Stomach (tissue), 9 donors: Measurements from ENCODE around the gene ZKSCAN1. TPM values are rescaled to one million over a fixed set of nuclear protein-coding genes. Genes with fewer than 3 reads are reported as not detected.

Experiments used
- DNase-seq, 2 donors: peaks; one replicate each; pipeline versions ENCODE4 v3.0.0 to v3.0.0-alpha.2; 2013 to 2019
- H3K27ac ChIP-seq, 5 donors: fragments of 200-600 bp in 4 of 5; sonication (generic) in 4 of 5; one replicate each; pipeline ENCODE4 v1.5.1; 2013 to 2019; ENCODE audit warnings: mild to moderate bottlenecking in 1 of 5, moderate library complexity in 1 of 5
- H3K27me3 ChIP-seq, 3 donors: fragments of 200-600 bp; sonication (generic); one replicate each; pipeline ENCODE4 v1.5.1; 2017 to 2019; ENCODE audit warnings: mixed run types in 1 of 3
- H3K36me3 ChIP-seq, 4 donors: fragments of 200-600 bp; sonication (generic); 1 replicate in 3 of 4; 2 replicates in 1 of 4; pipeline ENCODE4 v1.5.1; 2016 to 2019
- H3K4me1 ChIP-seq, 4 donors: fragments of 200-600 bp; sonication (generic); one replicate each; pipeline ENCODE4 v1.5.1; 2016 to 2019
- H3K4me3 ChIP-seq, 4 donors: fragments of 200-600 bp; sonication (generic) in 3 of 4; one replicate each; pipeline ENCODE4 v1.5.1; 2016 to 2019; ENCODE audit warnings: mild to moderate bottlenecking in 1 of 4
- H3K9me3 ChIP-seq, 4 donors: fragments of 200-600 bp; sonication (generic); one replicate each; pipeline ENCODE4 v1.5.1; 2016 to 2019
- EP300 ChIP-seq: sonication (generic); formaldehyde crosslinking; IDR thresholded peaks from one replicate; pipeline ENCODE4 v1.6.1; 2017; ENCODE audit warnings: antibody characterized with exemption
- POLR2A ChIP-seq, 4 donors: fragments of 450-650 bp; IDR thresholded peaks; one replicate each; pipeline ENCODE4 v1.6.1; 2016; ENCODE audit warnings: antibody characterized with exemption in 4 of 4, control low read depth in 2 of 4, mild to moderate bottlenecking in 1 of 4, moderate library complexity in 1 of 4
- POLR2AphosphoS5 ChIP-seq, 3 donors: sonication (generic); formaldehyde crosslinking; IDR thresholded peaks; one replicate each; pipeline ENCODE4 v1.6.1; 2016; ENCODE audit warnings: antibody characterized with exemption in 3 of 3
- WGBS, 5 donors: extraction: QIAGEN DNeasy Blood & Tissue Kit in 3 of 5; methylation state at CpG; one replicate each; pipeline versions ENCODE4 v1.1.5 to v1.1.7; 2013 to 2018; 5-methylcytosine and 5-hydroxymethylcytosine counted together
- intact Hi-C: fragments of 100-400 bp; cut with DNase I; formaldehyde crosslinking; loops from one replicate; pipeline ENCODE4 v1.15.1; 2023; ENCODE audit warnings: low total_unique reads
- polyA plus RNA-seq, 3 donors: library from polyadenylated mRNA; stranded (reverse); fragments of 200-250 nt; gene quantifications; one replicate each; pipeline ENCODE4 v1.2.3, GENCODE V29; 2013
- total RNA-seq, 5 donors: library from RNA; depleted of rRNA; stranded (reverse); fragments of >200 nt; gene quantifications; one replicate each; pipeline versions ENCODE4 v1.1.0 to v1.2.3, GENCODE V29; 2014 to 2016
- TF ChIP-seq, protein P1 (sequence below), 7 experiments: fragments of 450-650 bp in 4 of 7; fragments of 200-600 bp in 3 of 7; sonication (generic) in 3 of 7; IDR thresholded peaks; one replicate each; pipeline ENCODE4 v1.5.1; 2016 to 2019; ENCODE audit warnings: antibody characterized with exemption in 7 of 7, control low read depth in 2 of 7, mild to moderate bottlenecking in 1 of 7
- donor health status: healthy with polysubstance abuse.
- donor health status: Bipolar disorder and iron deficiency.
- donor health status: healthy.

Gene ZKSCAN1
- total and polyA plus RNA-seq, 8 donors, result 9.5 to 153 (median 50.4) TPM

GRCh38 chr7:100049441-100050291 lies 34.3 kb downstream of the ZKSCAN1 start, which contains the start of gene ZSCAN21:
TSS of gene ZSCAN21 (plus strand) at chr7:100049774. CDS start at chr7:100057007, 7,233 bp downstream.
- Histone ChIP-seq H3K27ac (peak within 1 kb of the TSS; percentile 96 to 98 (median 98)), H3K9me3 (no peaks in the 10 kb centered on the region), H3K36me3 (peaks cover 0 to 10% (median 0%) of the 10 kb centered on the region in 4 donors), H3K27me3 (no peaks in the 10 kb centered on the region), H3K4me1 (peaks cover 6 to 35% (median 23%) of the 10 kb centered on the region in 4 donors), H3K4me3 (peak within 1 kb of the TSS; percentile 61 to 82 (median 76))
- DNase-seq, result peak; percentile 85 to 96
- intact Hi-C loops, result loop anchor here (10.0 kb wide), 2 partner anchors 55 to 135 kb away; partner anchors contain the start of gene TRIM4
- 1% methylated on average over 36 to 47 of the region's 47 CpGs for whole genome bisulfite sequencing, 5 donors
- TF ChIP-seq, protein P1, sequence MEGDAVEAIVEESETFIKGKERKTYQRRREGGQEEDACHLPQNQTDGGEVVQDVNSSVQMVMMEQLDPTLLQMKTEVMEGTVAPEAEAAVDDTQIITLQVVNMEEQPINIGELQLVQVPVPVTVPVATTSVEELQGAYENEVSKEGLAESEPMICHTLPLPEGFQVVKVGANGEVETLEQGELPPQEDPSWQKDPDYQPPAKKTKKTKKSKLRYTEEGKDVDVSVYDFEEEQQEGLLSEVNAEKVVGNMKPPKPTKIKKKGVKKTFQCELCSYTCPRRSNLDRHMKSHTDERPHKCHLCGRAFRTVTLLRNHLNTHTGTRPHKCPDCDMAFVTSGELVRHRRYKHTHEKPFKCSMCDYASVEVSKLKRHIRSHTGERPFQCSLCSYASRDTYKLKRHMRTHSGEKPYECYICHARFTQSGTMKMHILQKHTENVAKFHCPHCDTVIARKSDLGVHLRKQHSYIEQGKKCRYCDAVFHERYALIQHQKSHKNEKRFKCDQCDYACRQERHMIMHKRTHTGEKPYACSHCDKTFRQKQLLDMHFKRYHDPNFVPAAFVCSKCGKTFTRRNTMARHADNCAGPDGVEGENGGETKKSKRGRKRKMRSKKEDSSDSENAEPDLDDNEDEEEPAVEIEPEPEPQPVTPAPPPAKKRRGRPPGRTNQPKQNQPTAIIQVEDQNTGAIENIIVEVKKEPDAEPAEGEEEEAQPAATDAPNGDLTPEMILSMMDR (IDR thresholded peaks at IDR 0.05), result peak in 1 of 7 experiments; percentile 17
- no peak for TF ChIP-seq EP300
- TF ChIP-seq POLR2AphosphoS5 (IDR thresholded peaks at IDR 0.05), result peak; percentile 71 to 96 (median 87)
- peak in 2 of 4 donors; percentile 61 to 79 for TF ChIP-seq POLR2A (IDR thresholded peaks at IDR 0.05)

DNA sequence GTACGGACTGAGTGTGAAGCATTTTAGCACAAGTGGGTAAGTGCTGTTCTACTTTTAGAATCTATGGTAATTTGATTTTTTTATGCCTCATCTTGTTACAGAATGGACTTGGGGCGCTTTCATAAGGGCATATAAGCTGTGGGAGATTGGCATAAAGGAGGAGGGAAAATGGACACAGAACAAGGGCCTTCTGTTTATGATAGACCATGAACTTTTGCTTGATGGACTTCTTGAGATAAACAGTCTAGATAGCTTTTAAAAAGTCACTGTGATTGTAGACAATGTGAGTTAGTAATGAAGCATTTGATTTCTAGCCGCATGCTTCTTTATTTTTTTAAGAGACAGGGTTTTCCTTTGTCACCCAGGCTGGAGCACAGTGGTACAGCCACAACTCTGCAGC lies 36.2 kb downstream of the ZKSCAN1 start:
- DNase-seq, result no peak
- Histone ChIP-seq H3K27me3 (no peaks in the 10 kb centered on the region), H3K9me3 (no peaks in the 10 kb centered on the region), H3K4me1 (peaks cover 6 to 35% (median 23%) of the 10 kb centered on the region in 4 donors), H3K36me3 (peaks cover 0 to 14% (median 4%) of the 10 kb centered on the region in 4 donors), H3K4me3 (no peak overlapping the region), H3K27ac (peak overlapping the region in 1 of 5 donors; percentile 38)
- no peak for TF ChIP-seq POLR2AphosphoS5 (IDR thresholded peaks at IDR 0.05)
- TF ChIP-seq EP300, result no peak
- TF ChIP-seq, protein P1 (IDR thresholded peaks at IDR 0.05), result no peak
- no peak for TF ChIP-seq POLR2A (IDR thresholded peaks at IDR 0.05)
- intact Hi-C loops, result loop anchor here (10.0 kb wide), 2 partner anchors 57 to 137 kb away; partner anchors contain the start of gene TRIM4
- 69 to 80% (median 75%) methylated on average over 3 of the region's 3 CpGs for WGBS, 5 donors

GRCh38 chr7:100053215-100053614 lies 37.8 kb downstream of the ZKSCAN1 start:
- Histone ChIP-seq H3K4me3 (no peak overlapping the region), H3K27me3 (no peaks in the 10 kb centered on the region), H3K4me1 (peaks cover 6 to 35% (median 23%) of the 10 kb centered on the region in 4 donors), H3K27ac (no peak overlapping the region), H3K9me3 (no peaks in the 10 kb centered on the region), H3K36me3 (peaks cover 15 to 30% (median 20%) of the 10 kb centered on the region in 4 donors)
- 16 to 31% (median 28%) methylated on average over 3 of the region's 3 CpGs for WGBS, 5 donors
- intact Hi-C loops, result loop anchor here (10.0 kb wide), 2 partner anchors 58 to 138 kb away; partner anchors contain the start of gene TRIM4
- TF ChIP-seq, protein P1 (IDR thresholded peaks at IDR 0.05), result peak in 3 of 7 experiments; percentile 5 to 65 (median 32)
- TF ChIP-seq POLR2AphosphoS5 (IDR thresholded peaks at IDR 0.05) (peak in 1 of 3 donors; percentile 63), EP300 (no peak), POLR2A (IDR thresholded peaks at IDR 0.05) (no peak)
- DNase-seq, result peak; percentile 50 to 89

- Histone ChIP-seq H3K27me3 (no peaks in the 10 kb centered on the region), H3K4me1 (peaks cover 0 to 19% (median 2%) of the 10 kb centered on the region in 4 donors), H3K9me3 (no peaks in the 10 kb centered on the region), H3K4me3 (no peak overlapping the region), H3K36me3 (peaks cover 40 to 65% (median 58%) of the 10 kb centered on the region in 4 donors), H3K27ac (no peak overlapping the region)
- no peak for DNase-seq
- intact Hi-C loops, result loop anchor here (10.0 kb wide), 2 partner anchors 62 to 142 kb away; partner anchors contain the start of gene TRIM4
- WGBS, 5 donors, result 91 to 98% (median 93%) methylated on average over 6 to 10 of the region's 10 CpGs
- TF ChIP-seq EP300, result no peak
- TF ChIP-seq POLR2AphosphoS5 (IDR thresholded peaks at IDR 0.05), result no peak
- TF ChIP-seq POLR2A (IDR thresholded peaks at IDR 0.05), result no peak
- TF ChIP-seq, protein P1 (IDR thresholded peaks at IDR 0.05), result no peak
Measured at GRCh38 chr7:100057006-100057405, 41.6 kb downstream of the ZKSCAN1 start.
